SHP77 (cell line): ENCODE measurements around the gene LUC7L2.
"Not testable (repeated sequence)": the region's sequence is repeated elsewhere in the genome, so short reads cannot be mapped to it uniquely, and the experiment has no call there.

Experiments used
- DNase-seq, 2 experiments: peaks; one replicate each; lab custom pipeline; 2025; lab: John Stamatoyannopoulos, UW

Gene LUC7L2

DNA sequence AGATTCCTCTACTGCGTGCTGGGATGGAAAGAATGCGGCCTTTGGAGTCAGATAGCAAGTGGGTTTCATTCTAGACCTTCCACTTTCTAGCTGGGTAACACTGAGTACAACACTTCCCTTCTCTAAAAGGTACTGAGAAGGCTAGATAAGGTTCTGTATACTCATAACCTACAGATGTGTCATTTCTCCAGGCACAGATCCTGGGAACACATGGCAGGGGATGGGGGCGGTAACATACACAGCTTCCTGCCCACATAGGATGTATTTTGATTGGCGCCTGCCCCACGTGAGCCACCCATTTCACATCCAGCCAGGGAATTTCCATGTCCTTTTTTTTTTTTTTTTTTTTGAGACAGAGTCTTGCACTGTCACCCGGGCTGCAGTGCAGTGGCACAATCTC is 91.9 kb downstream of the LUC7L2 start:
- DNase-seq, result no peak

DNA sequence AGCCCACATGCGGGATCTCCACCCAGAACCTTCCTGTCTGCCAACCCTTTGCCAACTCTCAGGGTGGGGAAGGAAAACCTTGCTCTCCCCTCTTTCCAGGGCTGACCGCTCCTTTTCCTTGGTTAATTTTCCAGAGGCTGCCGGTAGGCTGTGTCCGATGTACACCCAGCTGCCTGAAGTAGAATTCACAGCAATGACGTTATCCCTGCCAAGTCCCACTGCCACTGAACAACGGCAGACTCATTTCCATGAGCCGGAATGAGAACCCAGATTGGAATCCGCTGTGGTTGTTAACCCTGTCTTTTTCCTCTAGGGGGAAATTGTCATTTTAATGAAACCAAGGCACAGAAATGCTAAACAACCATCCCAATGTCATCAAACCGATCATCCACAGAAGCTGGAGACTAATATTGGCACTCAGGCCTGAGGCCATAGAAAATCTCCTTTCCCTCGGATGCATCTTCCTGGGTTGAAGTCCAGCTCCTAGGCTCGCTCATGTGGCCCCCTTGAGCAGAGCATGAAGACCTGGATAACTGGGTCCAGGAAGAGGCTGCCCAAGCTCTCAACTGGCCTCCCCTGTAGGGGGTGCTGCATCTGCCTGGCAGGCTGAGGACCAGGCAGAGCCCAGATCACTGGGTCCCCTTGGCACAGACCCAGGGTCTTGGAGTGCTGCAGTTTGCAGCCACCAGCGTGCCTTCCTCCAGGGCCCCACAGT is 93.4 kb downstream of the LUC7L2 start:
- DNase-seq, result no peak

DNA sequence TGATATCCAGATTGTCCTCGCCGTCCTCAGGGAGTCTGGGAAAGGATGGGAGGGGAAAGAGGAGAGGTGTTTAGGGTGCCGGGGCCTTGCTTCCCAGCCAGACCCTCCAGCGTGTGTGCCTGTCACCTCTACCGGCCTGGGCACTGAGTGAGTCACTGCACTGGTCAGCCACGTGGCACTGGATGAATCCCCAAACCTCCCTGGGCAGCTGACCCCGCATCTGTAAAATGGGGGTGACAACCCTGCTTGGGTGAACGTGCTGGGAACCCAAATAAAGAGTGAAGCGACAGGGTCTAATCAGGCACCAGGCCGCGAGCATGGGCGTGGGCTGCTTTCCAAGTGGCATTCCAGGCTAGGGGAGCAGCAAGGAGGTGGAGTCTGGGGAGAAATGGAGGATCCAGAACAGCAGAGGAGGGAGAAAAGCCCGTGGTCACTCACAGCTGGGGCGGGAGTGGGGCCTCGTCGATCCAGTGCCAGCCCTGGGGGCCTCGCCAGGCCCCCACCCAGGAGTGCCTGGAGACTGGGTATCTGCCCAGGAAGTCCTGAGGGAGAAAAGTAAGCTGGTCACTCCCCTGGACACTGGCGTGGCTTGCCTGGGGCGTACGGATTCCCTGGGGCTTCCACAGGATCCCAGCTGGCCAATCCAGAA is 94.1 kb downstream of the LUC7L2 start:
- DNase-seq, result no peak

DNA sequence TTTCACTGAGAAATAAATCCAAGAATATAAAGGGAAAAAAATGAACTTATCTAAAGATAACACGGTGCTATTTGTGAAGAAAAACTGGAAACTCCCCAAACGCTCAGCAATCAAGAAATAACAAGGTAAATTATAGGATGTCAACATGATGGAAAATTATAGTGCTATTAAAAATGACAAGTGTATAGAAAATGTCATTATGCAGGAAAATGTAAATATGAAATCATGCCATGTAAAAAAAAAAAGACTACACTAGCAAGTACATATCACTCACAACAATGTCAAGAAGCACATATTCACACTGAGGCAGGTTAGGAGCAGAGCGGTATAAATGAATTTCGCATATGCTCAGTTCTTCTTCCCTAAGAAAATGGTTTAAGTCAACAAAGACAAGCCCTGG is 96.1 kb downstream of the LUC7L2 start:
- DNase-seq, result no peak

DNA sequence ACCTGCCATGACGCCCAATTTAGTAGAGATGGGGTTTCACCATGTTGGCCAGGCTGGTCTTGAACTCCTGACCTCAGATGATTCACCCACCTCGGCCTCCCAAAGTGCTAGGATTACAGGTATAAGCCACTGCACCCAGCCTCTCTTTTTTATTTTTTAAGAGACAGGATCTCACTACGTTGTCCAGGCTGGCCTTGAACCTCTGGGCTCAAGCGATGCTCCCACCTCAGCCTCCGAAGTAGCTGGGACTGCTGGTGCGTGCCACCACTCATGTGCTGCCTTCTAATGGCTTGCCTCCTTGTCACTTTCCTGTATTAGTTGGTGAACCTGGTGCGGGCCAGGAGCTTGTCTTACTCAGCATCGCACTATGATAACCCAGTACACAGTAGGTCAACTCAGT is 96.8 kb downstream of the LUC7L2 start:
- no peak for DNase-seq

DNA sequence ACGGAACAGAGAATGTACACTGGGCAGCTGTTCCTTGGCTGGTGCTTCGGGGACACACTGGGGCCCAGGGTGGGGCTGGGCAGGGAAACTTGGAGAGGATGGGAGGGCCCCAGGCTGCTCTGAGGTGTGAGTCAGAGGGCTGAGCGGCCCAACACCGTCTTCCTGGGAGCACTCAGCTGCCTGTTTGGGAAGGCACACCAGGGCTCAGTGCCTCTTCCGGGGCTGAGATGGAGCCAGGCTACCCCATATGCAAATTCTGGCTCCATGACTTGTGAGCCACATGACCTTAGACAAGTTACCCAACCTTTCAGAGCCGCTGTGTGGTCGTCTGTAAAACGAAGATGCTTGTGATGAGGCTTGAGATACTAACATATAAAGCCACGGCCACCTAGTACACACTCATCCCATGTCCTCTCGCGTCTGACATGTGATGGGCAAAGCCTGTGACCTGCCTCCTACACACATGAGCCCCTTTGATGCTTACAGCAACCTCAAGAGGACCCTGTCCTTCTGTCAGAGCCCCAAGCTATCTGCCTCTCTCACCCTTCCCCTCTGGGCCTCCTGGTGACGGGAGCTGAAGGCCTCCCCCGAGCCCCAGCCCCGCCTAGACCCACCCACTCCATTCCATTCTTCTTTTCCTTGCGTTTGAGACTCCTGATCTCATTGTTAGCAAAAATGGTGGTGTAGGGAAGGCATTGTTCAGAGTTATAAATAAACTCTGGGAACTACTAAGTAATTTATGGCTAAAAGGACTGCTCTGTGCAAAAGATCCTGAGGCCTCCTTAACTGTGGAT is 97.7 kb downstream of the LUC7L2 start:
- DNase-seq, result no peak

DNA sequence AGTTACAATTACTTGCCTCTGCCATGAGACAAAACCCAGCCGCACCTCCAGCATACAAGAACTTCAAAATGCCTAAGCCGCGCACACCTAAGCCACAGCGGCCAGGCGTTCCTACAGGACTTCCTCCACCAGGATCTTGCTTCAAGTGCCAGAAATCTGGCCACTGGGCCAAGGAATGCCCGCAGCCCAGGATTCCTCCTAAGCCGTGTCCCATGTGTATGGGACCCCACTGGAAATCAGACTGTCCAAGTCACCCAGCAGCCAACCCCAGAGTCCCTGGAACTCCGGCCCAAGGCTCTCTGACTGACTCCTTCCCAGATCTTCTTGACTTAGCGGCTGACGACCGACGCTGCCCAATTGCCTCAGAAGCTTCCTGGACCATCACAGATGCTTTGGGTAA is 103.7 kb downstream of the LUC7L2 start:
- DNase-seq, result not testable (repeated sequence)

DNA sequence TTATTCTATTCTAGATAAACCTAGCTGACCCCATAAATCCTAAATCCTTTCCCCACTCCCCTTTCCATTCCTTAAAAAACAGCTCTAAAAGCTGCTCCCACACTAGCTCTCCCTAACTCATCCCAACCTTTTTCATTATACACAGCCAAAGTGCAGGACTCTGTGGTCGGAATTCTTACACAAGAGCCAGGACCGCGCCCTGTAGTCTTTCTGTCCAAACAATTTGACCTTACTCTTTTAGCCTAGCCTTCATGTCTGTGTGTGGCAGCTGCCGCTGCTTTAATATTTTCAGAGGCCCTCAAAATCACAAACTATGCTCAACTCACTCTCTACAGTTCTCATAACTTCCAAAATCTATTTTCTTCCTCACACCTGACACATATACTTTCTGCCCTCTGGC is 104.8 kb downstream of the LUC7L2 start:
- not testable (repeated sequence) for DNase-seq

DNA sequence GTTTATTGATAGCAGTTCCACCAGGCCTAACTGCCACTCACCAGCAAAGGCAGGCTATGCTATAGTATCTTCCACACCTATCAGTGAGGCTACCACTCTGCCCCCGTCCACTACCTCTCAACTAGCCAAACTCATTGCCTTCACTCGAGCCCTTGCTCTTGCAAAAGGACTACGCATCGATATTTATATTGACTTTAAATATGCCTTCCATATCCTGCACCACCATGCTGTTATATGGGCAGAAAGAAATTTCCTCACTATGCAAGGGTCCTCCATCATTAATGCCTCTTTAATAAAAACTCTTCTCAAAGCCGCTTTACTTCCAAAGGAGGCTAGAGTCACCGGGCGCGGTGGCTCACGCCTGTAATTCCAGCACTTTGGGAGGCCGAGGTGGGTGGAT is 105.4 kb downstream of the LUC7L2 start:
- DNase-seq, result not testable (repeated sequence)

DNA sequence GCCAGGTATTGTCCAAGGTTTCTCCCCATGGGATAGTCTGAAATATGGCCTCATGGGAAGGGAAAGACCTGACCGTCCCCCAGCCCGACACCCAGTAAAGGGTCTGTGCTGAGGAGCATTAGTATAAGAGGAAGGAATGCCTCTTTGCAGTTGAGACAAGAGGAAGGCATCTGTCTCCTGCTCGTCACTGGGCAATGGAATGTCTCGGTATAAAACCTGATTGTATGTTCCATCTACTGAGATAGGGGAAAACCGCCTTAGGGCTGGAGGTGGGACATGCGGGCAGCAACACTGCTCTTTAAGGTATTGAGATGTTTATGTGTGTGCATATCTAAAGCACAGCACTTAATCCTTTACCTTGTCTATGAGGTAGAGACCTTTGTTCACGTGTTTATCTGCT is 108.0 kb downstream of the LUC7L2 start:
- DNase-seq, result not testable (repeated sequence)

DNA sequence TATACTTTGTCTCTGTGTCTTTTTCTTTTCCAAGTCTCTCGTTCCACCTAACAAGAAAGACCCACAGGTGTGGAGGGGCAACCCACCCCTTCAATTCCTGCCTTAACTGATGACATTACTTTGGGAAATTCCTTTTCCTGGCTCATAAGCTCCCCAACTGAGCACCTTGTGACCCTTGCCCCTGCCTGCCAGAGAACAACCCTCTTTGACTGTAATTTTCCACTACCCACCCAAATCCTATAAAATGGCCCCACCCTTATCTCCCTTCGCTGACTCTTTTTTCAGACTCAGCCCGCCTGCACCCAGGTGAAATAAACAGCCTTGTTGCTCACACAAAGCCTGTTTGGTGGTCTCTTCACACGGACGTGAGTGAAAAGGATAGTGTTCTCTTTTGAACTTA is 108.6 kb downstream of the LUC7L2 start:
- not testable (repeated sequence) for DNase-seq

DNA sequence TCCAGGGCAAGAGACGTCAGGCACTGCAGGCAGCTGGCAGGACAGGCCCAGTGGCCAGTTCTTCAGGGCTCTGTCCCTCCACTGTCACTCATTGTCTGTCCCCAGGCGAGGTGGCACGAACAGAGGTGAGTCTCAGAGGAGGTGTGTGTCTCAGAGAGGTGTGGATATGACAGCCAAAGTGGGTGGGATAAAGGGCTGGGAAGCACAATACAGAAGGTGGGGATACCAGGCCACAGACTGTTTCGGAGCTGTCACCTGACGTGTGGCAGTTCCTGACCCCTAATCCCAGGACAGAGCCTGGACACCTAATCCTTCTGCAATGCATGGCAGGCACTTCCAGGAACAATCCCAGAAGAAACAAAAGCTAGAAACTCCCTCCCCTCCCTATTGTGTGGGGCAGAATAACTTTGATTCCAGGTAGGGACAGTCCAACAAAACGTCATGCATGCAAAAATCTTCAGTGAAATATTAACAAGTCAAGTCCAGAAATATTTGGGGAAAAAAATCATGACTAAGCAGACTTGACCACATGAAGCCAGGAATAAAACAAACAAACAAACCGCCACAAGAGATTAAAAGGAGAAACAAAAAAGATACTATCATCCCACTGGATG is 112.2 kb downstream of the LUC7L2 start:
- DNase-seq, result no peak
